H1 (cell line): Measurements from ENCODE around the gene PAX5. TPM values are rescaled to one million over a fixed set of nuclear protein-coding genes. Genes with fewer than 3 reads are reported as not detected.

ENCODE experiments used
- CTCF ChIA-PET: fragments of 300-600 bp; sonication (Branson Sonifier 250); formaldehyde crosslinking; loops from one replicate; lab custom pipeline; 2021; ENCODE audit not compliant: partially characterized antibody; lab: Charles Lee
- POLR2A ChIA-PET: fragments of 300-600 bp; sonication (Branson Sonifier 250); formaldehyde crosslinking; loops from one replicate; lab custom pipeline; 2021; ENCODE audit warnings: inconsistent platforms; ENCODE audit not compliant: partially characterized antibody; lab: Charles Lee
- DNase-seq, 2 experiments: peaks; one replicate each; pipeline versions ENCODE4 v3.0.0 to v3.0.0-alpha.2; 2010 to 2022; ENCODE audit warnings: low spot score in 2 of 2, low read depth in 1 of 2, mixed read lengths in 1 of 2
- FAIRE-seq: peaks from 2 replicates; lab custom pipeline; 2011; peaks lifted over from hg19 to GRCh38; lab: Jason Lieb, UNC
- H2AFZ ChIP-seq: 2 replicates; pipeline ENCODE4 v1.8.1; 2012; ENCODE audit warnings: low read length, inconsistent platforms
- H2AK5ac ChIP-seq: 2 replicates; pipeline ENCODE4 v1.6.1; 2013; ENCODE audit warnings: low read depth, low read length
- H2BK120ac ChIP-seq: replicated peaks from 2 replicates; pipeline ENCODE3; 2013; ENCODE audit warnings: low read depth, low read length, inconsistent platforms
- H2BK12ac ChIP-seq: 2 replicates; pipeline ENCODE4 v1.6.1; 2013; ENCODE audit warnings: low read depth, low read length
- H2BK15ac ChIP-seq: 2 replicates; pipeline ENCODE4 v1.6.1; 2013; ENCODE audit warnings: low read length
- H2BK20ac ChIP-seq: 2 replicates; pipeline ENCODE4 v1.6.1; 2013; ENCODE audit warnings: low read length
- H2BK5ac ChIP-seq: 2 replicates; pipeline ENCODE4 v1.6.1; 2013; ENCODE audit warnings: low read depth, low read length
- H3K14ac ChIP-seq: 2 replicates; pipeline ENCODE4 v1.6.1; 2013; ENCODE audit warnings: inconsistent platforms; ENCODE audit not compliant: insufficient read length
- H3K18ac ChIP-seq: 2 replicates; pipeline ENCODE4 v1.6.1; 2013; ENCODE audit warnings: low read length; ENCODE audit errors: extremely low read depth
- H3K23ac ChIP-seq: 2 replicates; pipeline ENCODE4 v1.6.1; 2013; ENCODE audit warnings: inconsistent platforms; ENCODE audit not compliant: insufficient read length
- H3K23me2 ChIP-seq: 2 replicates; pipeline ENCODE4 v1.6.1; 2013; ENCODE audit warnings: low read depth, low read length
- H3K27ac ChIP-seq: 2 replicates; pipeline ENCODE4 v1.6.1; 2011; ENCODE audit warnings: low read depth, low read length, inconsistent platforms
- H3K27me3 ChIP-seq, 4 experiments: replicated peaks in 1 of 4; 1 replicate in 1 of 4; 2 replicates in 3 of 4; pipeline versions ENCODE4 v1.6.1 to v1.8.1; 2011 to 2013; ENCODE audit warnings: low read length in 3 of 4, mild to moderate bottlenecking in 3 of 4, inconsistent platforms in 2 of 4, mixed read lengths in 2 of 4, moderate library complexity in 1 of 4; ENCODE audit not compliant: control insufficient read depth in 3 of 4, insufficient read depth in 3 of 4; ENCODE audit errors: extremely low read depth in 1 of 4
- H3K36me3 ChIP-seq, 4 experiments: 2 replicates each; pipeline versions ENCODE4 v1.6.1 to v1.8.1; 2011 to 2013; ENCODE audit warnings: mild to moderate bottlenecking in 4 of 4, low read length in 3 of 4, moderate library complexity in 2 of 4, control low read depth in 1 of 4, inconsistent platforms in 1 of 4; ENCODE audit not compliant: insufficient read depth in 4 of 4, control insufficient read depth in 2 of 4
- H3K4ac ChIP-seq: replicated peaks from 2 replicates; pipeline ENCODE3; 2013; ENCODE audit warnings: low read length, low read depth, mixed read lengths, inconsistent platforms; ENCODE audit not compliant: insufficient read length
- H3K4me1 ChIP-seq, 4 experiments: replicated peaks in 1 of 4; 1 replicate in 1 of 4; 2 replicates in 3 of 4; pipeline versions ENCODE4 v1.6.1 to v1.8.1; 2011 to 2013; ENCODE audit warnings: low read length in 3 of 4, inconsistent platforms in 2 of 4, mixed read lengths in 1 of 4; ENCODE audit not compliant: insufficient read depth in 4 of 4, control insufficient read depth in 3 of 4
- H3K4me2 ChIP-seq, 2 experiments: 2 replicates each; pipeline versions ENCODE4 v1.6.1 to v1.8.1; 2011 to 2013; ENCODE audit warnings: low read depth in 2 of 2, low read length in 2 of 2, control low read depth in 1 of 2, inconsistent platforms in 1 of 2, mild to moderate bottlenecking in 1 of 2; ENCODE audit not compliant: insufficient read depth in 1 of 2
- H3K4me3 ChIP-seq, 4 experiments: fragments of 200-600, 300-600 bp in 1 of 4; sonication (generic), shearing (Covaris generic), sonication (Bioruptor Twin) in 1 of 4; 2 replicates each; pipeline versions ENCODE4 v1.5.1 to v1.8.1; 2011 to 2016; ENCODE audit warnings: low read length in 4 of 4, low read depth in 3 of 4, control low read depth in 2 of 4, inconsistent platforms in 2 of 4, mild to moderate bottlenecking in 2 of 4, mixed read lengths in 1 of 4, moderate library complexity in 1 of 4; ENCODE audit not compliant: insufficient read depth in 2 of 4; ENCODE audit errors: extremely low read depth in 1 of 4
- H3K56ac ChIP-seq: replicated peaks from 2 replicates; pipeline ENCODE3; 2013; ENCODE audit warnings: low read depth, mild to moderate bottlenecking, mixed read lengths, low read length, inconsistent platforms; ENCODE audit not compliant: insufficient read length
- H3K79me1 ChIP-seq: 2 replicates; pipeline ENCODE4 v1.6.1; 2013; ENCODE audit warnings: low read depth, low read length, control low read depth
- H3K79me2 ChIP-seq, 2 experiments: 2 replicates each; pipeline versions ENCODE4 v1.6.1 to v1.8.1; 2012 to 2013; ENCODE audit warnings: low read length in 2 of 2, mild to moderate bottlenecking in 2 of 2, inconsistent platforms in 1 of 2; ENCODE audit not compliant: insufficient read depth in 2 of 2, control insufficient read depth in 1 of 2
- H3K9ac ChIP-seq, 4 experiments: replicated peaks in 1 of 4; 1 replicate in 1 of 4; 2 replicates in 3 of 4; pipeline versions ENCODE4 v1.6.1 to v1.8.1; 2011 to 2013; ENCODE audit warnings: low read depth in 3 of 4, low read length in 3 of 4, control low read depth in 2 of 4, mild to moderate bottlenecking in 2 of 4, moderate library complexity in 2 of 4, inconsistent platforms in 1 of 4; ENCODE audit errors: extremely low read depth in 1 of 4
- H3K9me3 ChIP-seq, 2 experiments: 2 replicates each; pipeline versions ENCODE4 v1.6.1 to v1.8.1; 2012 to 2013; ENCODE audit warnings: mild to moderate bottlenecking in 2 of 2, moderate library complexity in 2 of 2, control low read depth in 1 of 2, inconsistent platforms in 1 of 2, low read depth in 1 of 2, low read length in 1 of 2, mixed read lengths in 1 of 2; ENCODE audit not compliant: insufficient read depth in 2 of 2
- H4K20me1 ChIP-seq, 2 experiments: replicated peaks in 1 of 2; 2 replicates each; pipeline versions ENCODE3 to v1.8.1; 2011 to 2013; ENCODE audit warnings: inconsistent platforms in 2 of 2, low read length in 2 of 2, mild to moderate bottlenecking in 1 of 2; ENCODE audit not compliant: insufficient read depth in 2 of 2, control insufficient read depth in 1 of 2
- H4K5ac ChIP-seq: 2 replicates; pipeline ENCODE4 v1.6.1; 2013; ENCODE audit warnings: low read length, low read depth, mixed read lengths, inconsistent platforms; ENCODE audit not compliant: insufficient read length
- H4K8ac ChIP-seq: 2 replicates; pipeline ENCODE4 v1.8.0; 2013; ENCODE audit warnings: mild to moderate bottlenecking, moderate library complexity, low read length, inconsistent platforms; ENCODE audit not compliant: insufficient read depth; ENCODE audit errors: extremely low read depth
- H4K91ac ChIP-seq: replicated peaks from 2 replicates; pipeline ENCODE3; 2013; ENCODE audit warnings: low read length, mixed read lengths, inconsistent platforms; ENCODE audit not compliant: insufficient read length
- CHD1 ChIP-seq: IDR thresholded peaks from 2 replicates; pipeline ENCODE4 v1.6.1; 2012; ENCODE audit warnings: low read depth, low read length, improper control_type of control experiment
- CTBP2 ChIP-seq: IDR thresholded peaks from 2 replicates; pipeline ENCODE4 v1.7.0; 2011; ENCODE audit warnings: borderline replicate concordance, mild to moderate bottlenecking, moderate library complexity, mixed read lengths, low read length; ENCODE audit not compliant: insufficient read depth, insufficient read length
- GTF2F1 ChIP-seq: IDR thresholded peaks from 2 replicates; pipeline ENCODE4 v1.6.1; 2012; ENCODE audit warnings: low read depth, low read length, improper control_type of control experiment, borderline replicate concordance
- POLR2AphosphoS5 ChIP-seq: IDR thresholded peaks from 2 replicates; pipeline ENCODE4 v1.6.1; 2011; ENCODE audit warnings: low read depth, low read length
- SP2 ChIP-seq: IDR thresholded peaks from 2 replicates; pipeline ENCODE4 v1.6.1; 2012; ENCODE audit warnings: mild to moderate bottlenecking, low read length, inconsistent platforms
- SRF ChIP-seq: IDR thresholded peaks from 2 replicates; pipeline ENCODE4 v1.6.1; 2011; ENCODE audit warnings: mild to moderate bottlenecking, low read depth, low read length, moderate library complexity
- WGBS, 2 experiments: shearing (Covaris generic) in 1 of 2; methylation state at CpG; one replicate each; pipeline versions ENCODE4 v1.1.6 to v1.1.7; 2013 to 2015; ENCODE audit warnings: low lambda C conversion rate in 2 of 2, mixed read lengths in 2 of 2, inconsistent platforms in 1 of 2, low coverage in 1 of 2, missing lambda C conversion rate in 1 of 2; ENCODE audit not compliant: insufficient replicate concordance in 2 of 2, insufficient coverage in 1 of 2, insufficient read length in 1 of 2; ENCODE audit errors: extremely low coverage in 1 of 2, missing lambda C conversion rate in 1 of 2; 5-methylcytosine and 5-hydroxymethylcytosine counted together
- polyA plus RNA-seq, 7 experiments: library from polyadenylated mRNA; depleted of rRNA in 3 of 7; stranded (reverse) in 5 of 7; unstranded in 2 of 7; fragments of >200 nt in 5 of 7; fragments of 200-250 nt in 2 of 7; gene quantifications; 1 replicate in 5 of 7; 2 replicates in 1 of 7; 4 replicates in 1 of 7; pipeline versions ENCODE4 v1.2.1 to v1.2.3, GENCODE V29; 2011 to 2013; ENCODE audit warnings: missing spikeins in 2 of 7, mixed read lengths in 2 of 7
- total RNA-seq: library from RNA; stranded (reverse); fragmentation: NEBNext Ultra II Directional; extraction: Animal tissue kit (Norgen Biotek cat#: 25700); gene quantifications from 2 replicates; pipeline ENCODE4 v1.2.1, GENCODE V29; 2021
- TF ChIP-seq, protein P1 (sequence below): IDR thresholded peaks from 2 replicates; pipeline ENCODE4 v1.6.1; 2012; ENCODE audit warnings: inconsistent platforms

Gene PAX5
- total and polyA plus RNA-seq, 2 of the 8 experiments (the other 6 are each of a cell fraction or from before 2014, with no cell fraction given) = 0.29 to 0.43 TPM

GRCh38 chr9:36826581-36826980 lies 207.5 kb downstream of the PAX5 start:
- H4K20me1 ChIP-seq = peaks cover 0 to 1% of the 10 kb centered on the region in 2 experiments
- ChIA-PET POLR2A (interaction anchor here (1.0 kb wide), 1 partner anchor 8 kb away, joined by 3 read pairs; no protein-coding TSS in a partner anchor), CTCF (interaction anchor here (1.8 kb wide), 1 partner anchor 38 kb away, joined by 6 read pairs; no protein-coding TSS in a partner anchor)

More at GRCh38 chr9:36826581-36826980, 207.5 kb downstream of the PAX5 start:
- H3K27me3 ChIP-seq = no peaks in the 10 kb centered on the region
- no peak overlapping the region for H3K18ac ChIP-seq
- no peaks in the 10 kb centered on the region for H3K9me3 ChIP-seq
- WGBS, 2 experiments = 86% methylated on average over 4 of the region's 4 CpGs; no CpG with 5 or more reads in 1 of the 2 experiments
- no peak overlapping the region for H3K27ac ChIP-seq
- no peak overlapping the region for H3K23ac ChIP-seq
- no peak overlapping the region for H2BK12ac ChIP-seq
- no peak overlapping the region for H2BK15ac ChIP-seq
- H2AFZ ChIP-seq = no peak overlapping the region
- DNase-seq (no peak), FAIRE-seq (no peak)
- H4K5ac ChIP-seq = no peak overlapping the region
- no peak overlapping the region for H3K4me2 ChIP-seq
- H3K23me2 ChIP-seq = no peaks in the 10 kb centered on the region
- no peak overlapping the region for H3K9ac ChIP-seq
- no peak overlapping the region for H3K56ac ChIP-seq
- H3K4ac ChIP-seq = no peak overlapping the region
- no peak overlapping the region for H2BK120ac ChIP-seq
- H3K36me3 ChIP-seq = no peaks in the 10 kb centered on the region
- H3K79me2 ChIP-seq = no peaks in the 10 kb centered on the region
- H4K91ac ChIP-seq = no peak overlapping the region
- no peak overlapping the region for H3K14ac ChIP-seq
- TF ChIP-seq GTF2F1 (no peak), CTBP2 (no peak), POLR2AphosphoS5 (no peak), CHD1 (no peak), SRF (no peak), SP2 (no peak)
- TF ChIP-seq, protein P1, sequence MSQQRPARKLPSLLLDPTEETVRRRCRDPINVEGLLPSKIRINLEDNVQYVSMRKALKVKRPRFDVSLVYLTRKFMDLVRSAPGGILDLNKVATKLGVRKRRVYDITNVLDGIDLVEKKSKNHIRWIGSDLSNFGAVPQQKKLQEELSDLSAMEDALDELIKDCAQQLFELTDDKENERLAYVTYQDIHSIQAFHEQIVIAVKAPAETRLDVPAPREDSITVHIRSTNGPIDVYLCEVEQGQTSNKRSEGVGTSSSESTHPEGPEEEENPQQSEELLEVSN = no peak
- H2BK5ac ChIP-seq = no peak overlapping the region
- no peak overlapping the region for H4K8ac ChIP-seq
- H2AK5ac ChIP-seq = no peak overlapping the region
- H3K4me1 ChIP-seq = peaks cover 0 to 2% (median 0%) of the 10 kb centered on the region in 4 experiments; a peak in 1 of 7 replicates
- no peaks in the 10 kb centered on the region for H3K79me1 ChIP-seq
- no peak overlapping the region for H2BK20ac ChIP-seq
- H3K4me3 ChIP-seq = no peak overlapping the region
